Measurements from ENCODE around the gene UQCRQ. TPM values are rescaled to one million over a fixed set of nuclear protein-coding genes. Genes with fewer than 3 reads are reported as not detected.

The UQCRQ gene
- total and polyA plus RNA-seq, 9 of the 15 experiments (the other 6 are each of a cell fraction or from before 2014, with no cell fraction given) = 235 to 2,421 (median 883) TPM

DNA sequence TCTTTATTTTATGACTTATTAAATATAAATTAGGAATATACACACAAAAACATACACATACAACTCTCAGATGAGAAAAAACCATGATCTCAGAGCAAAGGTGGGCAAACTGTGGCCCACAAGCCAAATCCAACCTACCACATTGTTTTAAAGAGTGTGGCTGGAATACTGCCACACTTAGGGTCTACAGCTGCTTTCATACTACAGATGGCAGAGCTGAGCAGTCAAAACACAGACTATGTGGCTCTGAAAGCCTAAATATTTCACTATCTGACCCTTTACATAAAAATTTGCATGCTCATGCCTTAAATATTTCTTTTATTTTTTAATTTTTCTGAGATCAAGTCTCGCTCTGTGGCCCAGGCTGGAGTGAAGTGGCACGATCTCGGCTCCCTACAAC is 35.3 kb downstream of the UQCRQ start:
- intact Hi-C loops (cut with micrococcal nuclease) = no loop called here
- FAIRE-seq (no peak), DNase-seq (ENCODE audit: extremely low read depth in 1 of 4, low spot score in 3 of 4) (no peak), ATAC-seq (peak; percentile 51; the same call in 1 of the 3 replicates)
- H2AFZ ChIP-seq (ENCODE audit: low read depth, low read length) = no peak overlapping the region
- no peak for TF ChIP-seq COPS2 (conservative IDR thresholded peaks at IDR 0.05)
- TF ChIP-seq ZNF586 (CRISPR knock-in tag; conservative IDR thresholded peaks at IDR 0.05) = no peak
- TF ChIP-seq YBX1 (IDR thresholded peaks at IDR 0.05) = no peak
- TF ChIP-seq, protein P1, sequence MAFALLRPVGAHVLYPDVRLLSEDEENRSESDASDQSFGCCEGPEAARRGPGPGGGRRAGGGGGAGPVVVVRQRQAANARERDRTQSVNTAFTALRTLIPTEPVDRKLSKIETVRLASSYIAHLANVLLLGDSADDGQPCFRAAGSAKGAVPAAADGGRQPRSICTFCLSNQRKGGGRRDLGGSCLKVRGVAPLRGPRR (CRISPR knock-in tag; IDR thresholded peaks at IDR 0.05) = no peak
- TF ChIP-seq, protein P2, sequence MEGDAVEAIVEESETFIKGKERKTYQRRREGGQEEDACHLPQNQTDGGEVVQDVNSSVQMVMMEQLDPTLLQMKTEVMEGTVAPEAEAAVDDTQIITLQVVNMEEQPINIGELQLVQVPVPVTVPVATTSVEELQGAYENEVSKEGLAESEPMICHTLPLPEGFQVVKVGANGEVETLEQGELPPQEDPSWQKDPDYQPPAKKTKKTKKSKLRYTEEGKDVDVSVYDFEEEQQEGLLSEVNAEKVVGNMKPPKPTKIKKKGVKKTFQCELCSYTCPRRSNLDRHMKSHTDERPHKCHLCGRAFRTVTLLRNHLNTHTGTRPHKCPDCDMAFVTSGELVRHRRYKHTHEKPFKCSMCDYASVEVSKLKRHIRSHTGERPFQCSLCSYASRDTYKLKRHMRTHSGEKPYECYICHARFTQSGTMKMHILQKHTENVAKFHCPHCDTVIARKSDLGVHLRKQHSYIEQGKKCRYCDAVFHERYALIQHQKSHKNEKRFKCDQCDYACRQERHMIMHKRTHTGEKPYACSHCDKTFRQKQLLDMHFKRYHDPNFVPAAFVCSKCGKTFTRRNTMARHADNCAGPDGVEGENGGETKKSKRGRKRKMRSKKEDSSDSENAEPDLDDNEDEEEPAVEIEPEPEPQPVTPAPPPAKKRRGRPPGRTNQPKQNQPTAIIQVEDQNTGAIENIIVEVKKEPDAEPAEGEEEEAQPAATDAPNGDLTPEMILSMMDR (IDR thresholded peaks at IDR 0.05 in 2 of 3, conservative IDR thresholded peaks at IDR 0.05 in 1 of 3; ENCODE audit: insufficient read depth in 2 of 3, low read depth in 1 of 3, low read length in 3 of 3) = no peak; a peak in 1 of 6 replicates
- no peak for TF ChIP-seq RBM34 (IDR thresholded peaks at IDR 0.05; ENCODE audit: borderline replicate concordance, insufficient read depth, low read length)
- TF ChIP-seq DMBX1 (CRISPR knock-in tag; IDR thresholded peaks at IDR 0.05; ENCODE audit: borderline replicate concordance) = no peak
- TF ChIP-seq NELFE (IDR thresholded peaks at IDR 0.05; ENCODE audit: insufficient read depth, insufficient read length) = no peak
- no peak for TF ChIP-seq JUN (IDR thresholded peaks at IDR 0.05; ENCODE audit: borderline replicate concordance, low read depth, low read length)
- no peak for TF ChIP-seq JUN (CRISPR knock-in tag; IDR thresholded peaks at IDR 0.05; ENCODE audit: borderline replicate concordance)
- H3K9ac ChIP-seq (ENCODE audit: insufficient read depth in 1 of 2, low read depth in 2 of 2, low read length in 2 of 2) = no peak overlapping the region
- in situ Hi-C loops (cut with MboI) = no loop called here
- H4K20me1 ChIP-seq (replicated peaks; ENCODE audit: control insufficient read depth, insufficient read depth, low read length) = no peaks in the 10 kb centered on the region
- peaks cover 59% of the 10 kb centered on the region for H3K36me3 ChIP-seq (ENCODE audit: control insufficient read depth, insufficient read depth, low read length)
- H3K9me3 ChIP-seq (replicated peaks; ENCODE audit: control insufficient read depth, insufficient read depth, low read depth, low read length) = no peaks in the 10 kb centered on the region
- ChIA-PET CTCF (ENCODE audit: low intra/inter-chr PET ratio) (no interaction called here), POLR2A (interaction anchor here (0.6 kb wide), 2 partner anchors 17 to 82 kb away, joined by 3 to 4 read pairs; no protein-coding TSS in a partner anchor)
- no peaks in the 10 kb centered on the region; a peak in 1 of 5 replicates for H3K4me1 ChIP-seq (replicated peaks in 1 of 2; ENCODE audit: control insufficient read depth in 2 of 2, insufficient read depth in 2 of 2, low read length in 2 of 2)
- no peaks in the 10 kb centered on the region for H3K27me3 ChIP-seq (ENCODE audit: control insufficient read depth in 2 of 2, insufficient read depth in 2 of 2, low read length in 2 of 2)
- BruUV-seq (replicated peaks) = no TSS peak
- 94% methylated on average over 3 of the region's 3 CpGs for WGBS (ENCODE audit: insufficient coverage, low coverage, missing lambda C conversion rate)
- no peak overlapping the region for H3K4me3 ChIP-seq
- no peaks in the 10 kb centered on the region; the same call in 2 of the 3 replicates for H3K79me2 ChIP-seq (ENCODE audit: control insufficient read depth, insufficient read depth, low read length)
- no peak overlapping the region for H3K4me2 ChIP-seq (ENCODE audit: insufficient read depth, low read length)
- no peaks in the 10 kb centered on the region for H3K9me1 ChIP-seq (ENCODE audit: control insufficient read depth, insufficient read depth, low read length)
- no peak overlapping the region for H3K27ac ChIP-seq (ENCODE audit: extremely low read depth, low read depth, low read length)
